Measurements from ENCODE around the gene DGKI.

DNA sequence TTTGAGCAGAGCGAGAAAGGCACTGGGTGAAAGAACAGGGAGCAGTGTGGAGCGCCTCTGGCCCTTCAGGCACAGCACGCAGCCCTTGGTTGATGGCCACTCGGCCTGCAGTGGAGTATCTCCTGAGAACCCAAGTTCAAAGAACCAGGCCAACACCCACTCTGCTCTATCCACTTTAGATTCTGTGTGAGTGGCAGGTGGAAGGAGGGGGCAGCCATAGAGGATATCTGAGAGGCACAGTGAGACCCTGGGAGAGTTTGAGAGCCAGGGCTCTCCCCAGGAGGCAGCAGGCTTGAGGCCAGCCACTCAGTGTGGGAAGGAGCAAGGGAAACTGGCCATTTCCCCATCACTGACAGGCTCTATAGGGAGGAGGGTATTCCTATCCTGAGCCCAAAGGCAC, 450.7 kb downstream of the DGKI start:
- TF ChIP-seq, protein P1, sequence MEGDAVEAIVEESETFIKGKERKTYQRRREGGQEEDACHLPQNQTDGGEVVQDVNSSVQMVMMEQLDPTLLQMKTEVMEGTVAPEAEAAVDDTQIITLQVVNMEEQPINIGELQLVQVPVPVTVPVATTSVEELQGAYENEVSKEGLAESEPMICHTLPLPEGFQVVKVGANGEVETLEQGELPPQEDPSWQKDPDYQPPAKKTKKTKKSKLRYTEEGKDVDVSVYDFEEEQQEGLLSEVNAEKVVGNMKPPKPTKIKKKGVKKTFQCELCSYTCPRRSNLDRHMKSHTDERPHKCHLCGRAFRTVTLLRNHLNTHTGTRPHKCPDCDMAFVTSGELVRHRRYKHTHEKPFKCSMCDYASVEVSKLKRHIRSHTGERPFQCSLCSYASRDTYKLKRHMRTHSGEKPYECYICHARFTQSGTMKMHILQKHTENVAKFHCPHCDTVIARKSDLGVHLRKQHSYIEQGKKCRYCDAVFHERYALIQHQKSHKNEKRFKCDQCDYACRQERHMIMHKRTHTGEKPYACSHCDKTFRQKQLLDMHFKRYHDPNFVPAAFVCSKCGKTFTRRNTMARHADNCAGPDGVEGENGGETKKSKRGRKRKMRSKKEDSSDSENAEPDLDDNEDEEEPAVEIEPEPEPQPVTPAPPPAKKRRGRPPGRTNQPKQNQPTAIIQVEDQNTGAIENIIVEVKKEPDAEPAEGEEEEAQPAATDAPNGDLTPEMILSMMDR (conservative IDR thresholded peaks at IDR 0.05): no peak
- TF ChIP-seq EZH2 (IDR thresholded peaks at IDR 0.05; ENCODE audit: low read depth): no peak
